GM06990 (cell line): ENCODE results near the gene SLC52A1.
"Not testable (repeated sequence)": the region's sequence is repeated elsewhere in the genome, so short reads cannot be mapped to it uniquely, and the experiment has no call there.

Experiments
- DNase-seq: peaks from one replicate; pipeline ENCODE4 v3.0.0-alpha.2; 2011; ENCODE audit not compliant: insufficient read length; ENCODE audit errors: extremely low read depth
- H3K27me3 ChIP-seq: replicated peaks from 2 replicates; pipeline ENCODE4 v1.6.0; 2011; ENCODE audit warnings: low read length; ENCODE audit not compliant: control insufficient read depth, insufficient read depth
- H3K36me3 ChIP-seq: 2 replicates; pipeline ENCODE4 v1.5.1; 2011; ENCODE audit warnings: low read length; ENCODE audit not compliant: control insufficient read depth, insufficient read depth
- H3K4me3 ChIP-seq: replicated peaks from 2 replicates; pipeline ENCODE4 v1.5.1; 2011; ENCODE audit warnings: low read depth, mild to moderate bottlenecking, control low read depth, low read length
- CTCF ChIP-seq: IDR thresholded peaks from 2 replicates; pipeline ENCODE4 v1.5.1; 2011; ENCODE audit warnings: low read length, control low read depth, mild to moderate bottlenecking, inconsistent platforms; ENCODE audit not compliant: insufficient read depth, poor library complexity, severe bottlenecking

Gene SLC52A1

GRCh38 chr17:5035315-5035714, at the start of gene SLC52A1:
SLC52A1 (minus strand) TSS chr17:5035426; CDS start chr17:5034606, 820 bp downstream.
- TF ChIP-seq CTCF: no peak
- no peaks in the 10 kb centered on the region for H3K27me3 ChIP-seq
- no peaks in the 10 kb centered on the region for H3K36me3 ChIP-seq
- no peak for DNase-seq
- no peak within 1 kb of the TSS for H3K4me3 ChIP-seq

- Histone ChIP-seq H3K27me3 (no peaks in the 10 kb centered on the region), H3K4me3 (no peak overlapping the region), H3K36me3 (peaks cover 2% of the 10 kb centered on the region)
- DNase-seq: no peak
- no peak for TF ChIP-seq CTCF
These were observed 45.4 kb upstream of the SLC52A1 start for GRCh38 chr17:5080591-5080990.

GRCh38 chr17:5078106-5079028, 43.1 kb upstream of the SLC52A1 start, which contains the start of gene ZFP3:
ZFP3 (plus strand) TSS chr17:5078467; CDS start chr17:5091505, 13,038 bp downstream.
- DNase-seq: peak; percentile 95
- H3K4me3 ChIP-seq: peak within 1 kb of the TSS; percentile 78
- no peaks in the 10 kb centered on the region for H3K27me3 ChIP-seq
- H3K36me3 ChIP-seq: peaks cover 2% of the 10 kb centered on the region
- no peak for TF ChIP-seq CTCF

- peak overlapping the region; percentile 78 for H3K4me3 ChIP-seq
- TF ChIP-seq CTCF: no peak
These were observed 42.5 kb upstream of the SLC52A1 start for GRCh38 chr17:5077781-5078105.

GRCh38 chr17:5077275-5077674, 42.0 kb upstream of the SLC52A1 start:
- H3K4me3 ChIP-seq, H3K36me3 ChIP-seq, DNase-seq, H3K27me3 ChIP-seq: not testable (repeated sequence)

More at GRCh38 chr17:5077781-5078105, 42.5 kb upstream of the SLC52A1 start:
- no peak for DNase-seq
- Histone ChIP-seq H3K36me3 (peaks cover 2% of the 10 kb centered on the region), H3K27me3 (no peaks in the 10 kb centered on the region)

- not testable (repeated sequence) for H3K4me3 ChIP-seq, H3K27me3 ChIP-seq, H3K36me3 ChIP-seq, DNase-seq
These were observed 40.2 kb upstream of the SLC52A1 start for GRCh38 chr17:5075472-5075871.
